Esophagus (tissue), 2 donors: ENCODE results near the gene MOB1A. TPM values are rescaled to one million over a fixed set of nuclear protein-coding genes. Genes with fewer than 3 reads are reported as not detected.

ENCODE experiments used
- H3K27ac ChIP-seq, 2 donors: one replicate each; pipeline ENCODE4 v1.5.1; 2013; ENCODE audit warnings: low read depth in 2 of 2, mild to moderate bottlenecking in 2 of 2, inconsistent platforms in 1 of 2, low read length in 1 of 2, moderate library complexity in 1 of 2
- H3K27me3 ChIP-seq, 2 donors: one replicate each; pipeline ENCODE4 v1.6.1; 2013; ENCODE audit warnings: low read length in 2 of 2, control low read depth in 1 of 2, mild to moderate bottlenecking in 1 of 2; ENCODE audit not compliant: insufficient read depth in 2 of 2, control insufficient read depth in 1 of 2
- H3K36me3 ChIP-seq, 2 donors: one replicate each; pipeline ENCODE4 v1.6.1; 2013; ENCODE audit warnings: low read length in 1 of 2; ENCODE audit not compliant: control insufficient read depth in 2 of 2, insufficient read depth in 2 of 2
- H3K4me1 ChIP-seq, 2 donors: one replicate each; pipeline ENCODE4 v1.6.1; 2013; ENCODE audit warnings: low read length in 1 of 2; ENCODE audit not compliant: control insufficient read depth in 2 of 2, insufficient read depth in 2 of 2
- H3K4me3 ChIP-seq, 2 donors: one replicate each; pipeline ENCODE4 v1.5.1; 2013; ENCODE audit warnings: low read length in 2 of 2, mild to moderate bottlenecking in 2 of 2, low read depth in 1 of 2, moderate library complexity in 1 of 2
- H3K9me3 ChIP-seq, 2 donors: one replicate each; pipeline ENCODE4 v1.6.1; 2013; ENCODE audit warnings: mild to moderate bottlenecking in 2 of 2, low read depth in 1 of 2, low read length in 1 of 2, moderate library complexity in 1 of 2; ENCODE audit not compliant: control insufficient read depth in 2 of 2, insufficient read depth in 1 of 2
- WGBS, 2 donors: extraction: QIAGEN DNeasy Blood & Tissue Kit; methylation state at CpG; one replicate each; pipeline ENCODE4 v1.1.7; 2013; 5-methylcytosine and 5-hydroxymethylcytosine counted together
- polyA plus RNA-seq, 2 donors: library from polyadenylated mRNA; stranded (reverse); fragments of 200-250 nt; gene quantifications; one replicate each; pipeline ENCODE4 v1.2.3, GENCODE V29; 2013
- donor health status: healthy with polysubstance abuse.
- donor health status: Bipolar disorder and iron deficiency.

The MOB1A gene
- polyA plus RNA-seq, 2 donors: 23.9 to 29.1 TPM

- H3K36me3 ChIP-seq: no peaks in the 10 kb centered on the region
- no peaks in the 10 kb centered on the region for H3K27me3 ChIP-seq
- H3K4me3 ChIP-seq: no peak overlapping the region
- peak overlapping the region; percentile 31 to 44 for H3K27ac ChIP-seq
- H3K9me3 ChIP-seq: no peaks in the 10 kb centered on the region
- WGBS, 2 donors: 64 to 75% methylated on average over 3 of the region's 3 CpGs
- H3K4me1 ChIP-seq: peaks cover 0 to 5% of the 10 kb centered on the region in 2 donors
Observed at GRCh38 chr2:74201196-74201595, 22.5 kb upstream of the MOB1A start.

DNA sequence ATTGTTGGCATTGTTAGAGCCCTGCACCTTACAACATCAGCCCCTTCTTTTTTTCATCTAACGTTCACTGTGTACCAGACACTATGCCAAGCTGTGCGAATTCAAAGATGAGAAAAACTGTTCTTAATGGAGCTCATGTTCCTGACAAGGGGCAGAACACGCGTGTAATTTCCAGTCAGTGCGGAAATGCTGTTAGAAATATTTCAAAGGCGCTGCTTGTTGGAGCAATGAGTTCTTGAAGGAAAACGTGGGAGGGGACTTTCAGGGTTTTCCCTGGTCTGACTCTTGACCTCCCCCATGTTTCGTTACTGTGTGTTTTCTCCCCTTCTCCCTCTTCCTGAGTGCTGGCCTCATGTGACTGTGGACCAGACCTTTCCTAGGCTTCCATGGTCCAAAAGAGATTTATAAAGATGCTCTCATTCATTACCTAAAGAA is 21.2 kb upstream of the MOB1A start:
- peaks cover 0 to 3% of the 10 kb centered on the region in 2 donors for H3K4me1 ChIP-seq
- WGBS, 2 donors: 42 to 53% methylated on average over 8 of the region's 8 CpGs
- H3K27me3 ChIP-seq: no peaks in the 10 kb centered on the region
- H3K27ac ChIP-seq: peak overlapping the region in 1 of 2 donors; percentile 8
- H3K9me3 ChIP-seq: no peaks in the 10 kb centered on the region
- H3K36me3 ChIP-seq: no peaks in the 10 kb centered on the region
- peak overlapping the region in 1 of 2 donors; percentile 91 for H3K4me3 ChIP-seq

GRCh38 chr2:74199275-74199701 is 20.6 kb upstream of the MOB1A start:
- 4 to 7% methylated on average over 20 of the region's 20 CpGs for WGBS, 2 donors

DNA sequence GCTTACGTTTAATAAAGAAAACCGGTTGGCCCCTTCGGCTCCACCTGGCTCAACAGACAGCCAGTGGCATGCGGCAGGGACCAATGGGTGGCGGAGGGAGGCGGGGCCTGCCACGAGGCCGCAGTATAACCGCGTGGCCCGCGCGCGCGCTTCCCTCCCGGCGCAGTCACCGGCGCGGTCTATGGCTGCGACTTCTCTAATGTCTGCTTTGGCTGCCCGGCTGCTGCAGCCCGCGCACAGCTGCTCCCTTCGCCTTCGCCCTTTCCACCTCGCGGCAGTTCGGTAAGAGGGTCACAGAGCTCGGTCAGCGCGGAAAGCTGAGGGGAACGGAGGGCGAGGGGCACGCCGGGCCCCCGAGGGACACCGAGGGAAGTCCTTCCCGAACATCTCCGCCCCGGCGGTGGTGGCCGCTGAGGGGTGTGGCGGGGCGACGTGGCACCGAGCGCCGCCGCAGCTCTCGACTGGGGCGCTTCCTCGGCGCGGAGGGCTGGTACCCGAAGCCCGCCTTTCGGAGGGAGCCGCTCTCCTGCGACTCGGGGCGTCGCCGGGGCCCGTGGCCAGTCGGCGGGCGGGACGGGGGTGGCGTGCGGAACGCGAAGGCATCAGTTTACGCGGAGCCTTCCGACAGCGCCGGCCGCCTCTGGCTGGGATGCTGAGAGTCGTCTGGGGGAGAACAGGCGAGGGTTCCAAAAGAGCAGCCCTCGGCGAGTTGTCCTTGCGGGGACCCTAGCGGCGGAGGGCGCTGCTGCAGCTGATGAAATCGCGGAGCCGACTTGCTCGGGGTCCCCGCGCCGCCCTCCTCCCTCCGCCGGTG is 20.0 kb upstream of the MOB1A start, which contains the start of gene MTHFD2:
MTHFD2 (plus strand) TSS at position 155 of the 814 bp plus-strand sequence; CDS start at position 182, 27 bp downstream.
- H3K27ac ChIP-seq: peak within 1 kb of the TSS; percentile 92 to 96
- H3K9me3 ChIP-seq: no peaks in the 10 kb centered on the region
- H3K4me3 ChIP-seq: peak within 1 kb of the TSS; percentile 90 to 91
- 0% methylated on average over 80 to 96 of the region's 96 CpGs for WGBS, 2 donors
- no peaks in the 10 kb centered on the region for H3K36me3 ChIP-seq
- H3K4me1 ChIP-seq: peaks cover 0 to 3% of the 10 kb centered on the region in 2 donors
- H3K27me3 ChIP-seq: no peaks in the 10 kb centered on the region

More at GRCh38 chr2:74199275-74199701, 20.6 kb upstream of the MOB1A start:
- Histone ChIP-seq H3K27me3 (no peaks in the 10 kb centered on the region), H3K36me3 (no peaks in the 10 kb centered on the region), H3K4me1 (peaks cover 0 to 3% of the 10 kb centered on the region in 2 donors), H3K9me3 (no peaks in the 10 kb centered on the region), H3K4me3 (peak overlapping the region; percentile 90 to 91), H3K27ac (peak overlapping the region; percentile 92 to 96)

DNA sequence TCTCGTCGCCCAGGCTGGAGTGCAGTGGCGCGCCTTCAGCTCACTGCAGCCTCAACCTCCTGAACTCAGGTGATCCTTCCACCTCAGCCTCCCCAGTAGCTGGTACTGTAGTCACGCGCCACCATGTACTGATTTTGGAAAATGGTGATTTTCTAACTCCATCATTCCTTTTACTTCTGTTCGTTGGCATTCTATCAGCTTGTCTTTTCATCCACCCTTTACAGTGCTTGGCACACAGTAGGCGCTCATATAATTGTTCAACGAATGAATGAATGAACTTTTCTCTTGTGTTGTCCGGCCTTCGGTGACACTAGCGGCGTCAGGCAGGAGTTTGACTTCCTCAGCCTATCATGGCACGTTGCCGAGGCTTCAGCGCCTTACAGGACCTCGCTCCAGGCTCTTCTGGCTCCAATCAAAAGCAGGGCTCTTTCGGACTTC is 19.4 kb upstream of the MOB1A start:
- Histone ChIP-seq H3K27ac (peak overlapping the region; percentile 92 to 96), H3K27me3 (no peaks in the 10 kb centered on the region), H3K4me3 (peak overlapping the region; percentile 90 to 91), H3K36me3 (no peaks in the 10 kb centered on the region), H3K9me3 (no peaks in the 10 kb centered on the region), H3K4me1 (peaks cover 0 to 3% of the 10 kb centered on the region in 2 donors)
- 35 to 37% methylated on average over 18 of the region's 18 CpGs for WGBS, 2 donors

GRCh38 chr2:74197049-74197448 is 18.4 kb upstream of the MOB1A start:
- Histone ChIP-seq H3K27me3 (no peaks in the 10 kb centered on the region), H3K36me3 (no peaks in the 10 kb centered on the region), H3K4me3 (no peak overlapping the region), H3K9me3 (no peaks in the 10 kb centered on the region), H3K4me1 (peaks cover 0 to 3% of the 10 kb centered on the region in 2 donors), H3K27ac (no peak overlapping the region)
- 78 to 80% methylated on average over 4 of the region's 4 CpGs for WGBS, 2 donors

- 86 to 95% methylated on average over 1 of the region's 1 CpG for WGBS, 2 donors
- Histone ChIP-seq H3K4me3 (no peak overlapping the region), H3K27ac (no peak overlapping the region), H3K36me3 (no peaks in the 10 kb centered on the region), H3K27me3 (no peaks in the 10 kb centered on the region), H3K9me3 (no peaks in the 10 kb centered on the region), H3K4me1 (peaks cover 0 to under 1% of the 10 kb centered on the region in 2 donors)
Observed at GRCh38 chr2:74194799-74195198, 16.1 kb upstream of the MOB1A start.

GRCh38 chr2:74191596-74192380 is 13.1 kb upstream of the MOB1A start:
- Histone ChIP-seq H3K27ac (no peak overlapping the region), H3K27me3 (no peaks in the 10 kb centered on the region), H3K9me3 (no peaks in the 10 kb centered on the region), H3K4me1 (peaks cover 0 to 3% of the 10 kb centered on the region in 2 donors), H3K4me3 (no peak overlapping the region), H3K36me3 (no peaks in the 10 kb centered on the region)
- WGBS, 2 donors: 69 to 73% methylated on average over 6 of the region's 6 CpGs

- Histone ChIP-seq H3K36me3 (no peaks in the 10 kb centered on the region), H3K4me3 (no peak overlapping the region), H3K27ac (no peak overlapping the region), H3K9me3 (no peaks in the 10 kb centered on the region), H3K27me3 (no peaks in the 10 kb centered on the region), H3K4me1 (peaks cover 0 to 3% of the 10 kb centered on the region in 2 donors)
- WGBS, 2 donors: 75 to 84% methylated on average over 3 of the region's 3 CpGs
Observed at GRCh38 chr2:74188696-74189095, 10.0 kb upstream of the MOB1A start.
